Cardiac muscle cell (in vitro differentiated cells and primary cell): Measurements from ENCODE around the gene INPP5D. TPM values are rescaled to one million over a fixed set of nuclear protein-coding genes. Genes with fewer than 3 reads are reported as not detected.
"Not testable (repeated sequence)": the region's sequence is repeated elsewhere in the genome, so short reads cannot be mapped to it uniquely, and the experiment has no call there.

Experiments
- DNase-seq, 2 donors: peaks; one replicate each; pipeline versions ENCODE4 v3.0.0 to v3.0.0-alpha.2; 2010 to 2017; ENCODE audit warnings: low read depth in 1 of 2, low spot score in 1 of 2
- H3K27ac ChIP-seq: fragments of 200-600 bp; sonication (generic); 2 replicates; pipeline ENCODE4 v1.5.1; 2016
- H3K27me3 ChIP-seq: fragments of 200-600 bp; sonication (generic); 2 replicates; pipeline ENCODE4 v1.6.0; 2016; ENCODE audit warnings: control low read depth
- H3K36me3 ChIP-seq: fragments of 200-600 bp; sonication (generic); 2 replicates; pipeline ENCODE4 v1.5.1; 2016; ENCODE audit warnings: control low read depth
- H3K4me1 ChIP-seq: fragments of 200-600 bp; sonication (generic); 2 replicates; pipeline ENCODE4 v1.8.1; 2017; ENCODE audit warnings: low read depth, mild to moderate bottlenecking, mixed run types
- H3K4me3 ChIP-seq: fragments of 200-600 bp; sonication (generic); 2 replicates; pipeline ENCODE4 v1.5.1; 2016; ENCODE audit warnings: mild to moderate bottlenecking
- H3K9me3 ChIP-seq: fragments of 200-600 bp; sonication (generic); 2 replicates; pipeline ENCODE4 v1.5.1; 2017; ENCODE audit warnings: low read depth, mild to moderate bottlenecking, control low read depth
- CTCF ChIP-seq: IDR thresholded peaks from 2 replicates; pipeline ENCODE4 v1.5.1; 2012; ENCODE audit warnings: low read depth, mild to moderate bottlenecking, low read length
- polyA plus RNA-seq: library from polyadenylated mRNA; unstranded; fragments of >200 nt; fragmentation: Nextera tagmentation; extraction: Ambion mirVana; gene quantifications from 2 replicates; pipeline ENCODE4 v1.2.1, GENCODE V29; 2016
- total RNA-seq: library from RNA; depleted of rRNA; stranded (reverse); fragments of >200 nt; gene quantifications from 2 replicates; pipeline ENCODE4 v1.2.3, GENCODE V29; 2016

The INPP5D gene
- total and polyA plus RNA-seq, 2 experiments from 2014 or later, result 4.5 to 6.8 TPM

DNA sequence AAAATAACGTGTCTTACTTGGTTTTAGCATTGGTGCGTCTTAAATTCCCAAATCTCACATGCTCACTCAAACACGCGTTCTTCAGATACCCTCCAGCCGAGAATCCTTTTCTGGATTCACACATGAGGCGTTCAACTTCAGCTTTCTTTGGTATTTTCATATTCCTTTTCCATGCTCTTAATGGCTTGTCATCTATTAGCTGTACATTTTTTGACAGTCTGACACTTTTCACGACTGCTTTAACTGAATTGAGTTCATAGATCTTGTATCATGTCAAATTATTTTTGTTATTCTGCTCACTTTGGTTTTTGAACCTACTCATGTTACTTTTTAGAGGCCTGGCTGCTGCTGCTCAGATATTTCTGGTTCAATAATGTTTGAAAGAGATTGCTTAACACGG is 59.0 kb downstream of the INPP5D start:
- H3K27me3 ChIP-seq, result no peaks in the 10 kb centered on the region
- DNase-seq, result no peak
- no peaks in the 10 kb centered on the region for H3K4me1 ChIP-seq
- H3K36me3 ChIP-seq, result no peaks in the 10 kb centered on the region
- no peak overlapping the region for H3K27ac ChIP-seq
- H3K4me3 ChIP-seq, result no peak overlapping the region
- H3K9me3 ChIP-seq, result no peaks in the 10 kb centered on the region
- TF ChIP-seq CTCF, result no peak

- Histone ChIP-seq H3K4me3 (no peak overlapping the region), H3K4me1 (no peaks in the 10 kb centered on the region), H3K27me3 (no peaks in the 10 kb centered on the region), H3K9me3 (no peaks in the 10 kb centered on the region), H3K27ac (no peak overlapping the region), H3K36me3 (no peaks in the 10 kb centered on the region)
- TF ChIP-seq CTCF, result no peak
- no peak for DNase-seq
These were observed 59.7 kb downstream of the INPP5D start for GRCh38 chr2:233119806-233120205.

DNA sequence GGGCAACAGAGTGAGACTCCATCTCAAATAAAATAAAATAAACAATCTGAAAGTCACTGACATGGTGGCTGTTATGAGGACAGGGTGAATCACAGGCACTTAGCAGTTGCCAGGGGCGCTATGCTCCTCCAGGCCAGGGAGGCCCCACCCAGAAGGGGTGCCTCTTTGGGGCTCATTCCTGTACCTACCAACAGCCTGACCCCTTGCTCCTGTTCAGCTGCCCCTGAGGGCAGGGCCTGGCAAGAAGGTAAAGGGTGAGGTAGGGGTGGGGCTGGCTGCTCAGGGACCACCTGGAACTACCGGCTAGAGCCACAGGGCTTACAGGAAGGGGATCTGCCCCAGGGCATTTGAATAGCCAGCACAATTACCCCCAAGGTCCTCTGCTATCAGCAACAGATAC is 60.3 kb downstream of the INPP5D start:
- Histone ChIP-seq H3K4me3 (no peak overlapping the region), H3K9me3 (no peaks in the 10 kb centered on the region), H3K4me1 (no peaks in the 10 kb centered on the region), H3K27me3 (no peaks in the 10 kb centered on the region), H3K27ac (no peak overlapping the region), H3K36me3 (no peaks in the 10 kb centered on the region)
- DNase-seq, result no peak
- TF ChIP-seq CTCF, result no peak

GRCh38 chr2:233121856-233122255 is 61.7 kb downstream of the INPP5D start:
- DNase-seq, result no peak
- H3K4me3 ChIP-seq, result no peak overlapping the region
- no peaks in the 10 kb centered on the region for H3K36me3 ChIP-seq
- no peaks in the 10 kb centered on the region for H3K27me3 ChIP-seq
- H3K9me3 ChIP-seq, result no peaks in the 10 kb centered on the region
- H3K27ac ChIP-seq, result no peak overlapping the region
- no peak for TF ChIP-seq CTCF
- no peaks in the 10 kb centered on the region for H3K4me1 ChIP-seq

GRCh38 chr2:233122541-233122940 is 62.4 kb downstream of the INPP5D start:
- DNase-seq, result no peak
- Histone ChIP-seq H3K4me1 (no peaks in the 10 kb centered on the region), H3K36me3 (no peaks in the 10 kb centered on the region), H3K27me3 (no peaks in the 10 kb centered on the region), H3K4me3 (no peak overlapping the region), H3K27ac (no peak overlapping the region), H3K9me3 (no peaks in the 10 kb centered on the region)
- no peak for TF ChIP-seq CTCF

DNA sequence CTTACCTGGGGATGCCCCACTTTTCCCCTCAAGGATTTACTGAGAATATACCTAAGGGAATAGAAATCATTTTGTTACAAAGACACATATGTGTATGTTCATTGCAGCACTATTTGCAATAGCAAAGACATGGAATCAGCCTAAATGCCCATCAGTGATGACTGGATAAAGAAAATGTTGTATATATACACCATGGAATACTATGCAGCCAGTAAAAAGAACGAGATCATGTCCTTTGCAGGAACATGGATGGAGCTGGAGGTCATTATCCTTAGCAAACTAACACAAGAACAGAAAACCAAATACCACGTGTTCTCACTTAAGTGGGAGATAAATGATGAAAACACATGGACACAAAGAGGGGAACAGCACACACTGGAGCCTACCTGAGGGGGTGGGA is 63.4 kb downstream of the INPP5D start:
- H3K36me3 ChIP-seq, H3K9me3 ChIP-seq, H3K4me3 ChIP-seq, H3K27ac ChIP-seq, H3K27me3 ChIP-seq, H3K4me1 ChIP-seq, DNase-seq: not testable (repeated sequence)
